ENCODE measurements around the gene ULK4.

Gene ULK4

DNA sequence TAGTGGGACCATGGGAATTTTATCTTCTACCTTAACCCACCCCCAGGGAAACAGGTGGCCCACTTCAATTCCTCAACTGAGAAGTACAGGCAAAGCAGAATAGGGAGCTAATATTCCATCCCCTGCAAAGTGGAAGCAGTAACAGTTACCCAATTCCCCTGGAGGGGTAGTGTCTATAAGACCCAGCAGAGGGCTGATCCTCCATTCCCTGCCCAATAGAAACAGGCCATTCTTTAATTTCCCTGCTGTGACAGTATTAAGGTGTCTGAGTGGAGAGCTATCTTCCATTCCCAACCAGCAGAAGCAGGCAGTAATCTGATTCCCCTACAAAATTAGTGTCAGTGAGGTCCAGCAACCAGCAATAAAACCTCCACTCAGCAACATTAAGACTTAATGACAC, 219.8 kb downstream of the ULK4 start:
- Histone ChIP-seq H3K79me2 (ENCODE audit: insufficient read depth, low read length) (no peaks in the 10 kb centered on the region), H3K9ac (ENCODE audit: low read length) (no peak overlapping the region), H3K9me2 (replicated peaks; ENCODE audit: insufficient read depth, low read length) (no peaks in the 10 kb centered on the region), H3K27ac (ENCODE audit: low read depth, low read length) (no peak overlapping the region), H2AFZ (ENCODE audit: low read depth, low read length, severe bottlenecking) (no peak overlapping the region), H4K20me1 (ENCODE audit: low read depth, low read length) (no peaks in the 10 kb centered on the region), H3K36me3 (ENCODE audit: low read length) (no peaks in the 10 kb centered on the region), H3K4me3 (ENCODE audit: insufficient read depth, low read length, poor library complexity, severe bottlenecking) (no peak overlapping the region), H3K9me3 (ENCODE audit: insufficient read depth, low read length) (0 out of 2 replicates have a peak, but pooled peaks cover 4% of the 10 kb centered on the region), H3K4me2 (ENCODE audit: low read depth, low read length, poor library complexity, severe bottlenecking) (no peak overlapping the region), H3F3A (ENCODE audit: insufficient read depth) (no peaks in the 10 kb centered on the region), H3K27me3 (ENCODE audit: low read length) (no peaks in the 10 kb centered on the region)
- TF ChIP-seq, protein P1, sequence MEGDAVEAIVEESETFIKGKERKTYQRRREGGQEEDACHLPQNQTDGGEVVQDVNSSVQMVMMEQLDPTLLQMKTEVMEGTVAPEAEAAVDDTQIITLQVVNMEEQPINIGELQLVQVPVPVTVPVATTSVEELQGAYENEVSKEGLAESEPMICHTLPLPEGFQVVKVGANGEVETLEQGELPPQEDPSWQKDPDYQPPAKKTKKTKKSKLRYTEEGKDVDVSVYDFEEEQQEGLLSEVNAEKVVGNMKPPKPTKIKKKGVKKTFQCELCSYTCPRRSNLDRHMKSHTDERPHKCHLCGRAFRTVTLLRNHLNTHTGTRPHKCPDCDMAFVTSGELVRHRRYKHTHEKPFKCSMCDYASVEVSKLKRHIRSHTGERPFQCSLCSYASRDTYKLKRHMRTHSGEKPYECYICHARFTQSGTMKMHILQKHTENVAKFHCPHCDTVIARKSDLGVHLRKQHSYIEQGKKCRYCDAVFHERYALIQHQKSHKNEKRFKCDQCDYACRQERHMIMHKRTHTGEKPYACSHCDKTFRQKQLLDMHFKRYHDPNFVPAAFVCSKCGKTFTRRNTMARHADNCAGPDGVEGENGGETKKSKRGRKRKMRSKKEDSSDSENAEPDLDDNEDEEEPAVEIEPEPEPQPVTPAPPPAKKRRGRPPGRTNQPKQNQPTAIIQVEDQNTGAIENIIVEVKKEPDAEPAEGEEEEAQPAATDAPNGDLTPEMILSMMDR (IDR thresholded peaks at IDR 0.05; ENCODE audit: insufficient read depth, low read length, poor library complexity, severe bottlenecking), result no peak
- TF ChIP-seq EZH2phosphoT487 (conservative IDR thresholded peaks at IDR 0.05; ENCODE audit: low read length), result no peak

DNA sequence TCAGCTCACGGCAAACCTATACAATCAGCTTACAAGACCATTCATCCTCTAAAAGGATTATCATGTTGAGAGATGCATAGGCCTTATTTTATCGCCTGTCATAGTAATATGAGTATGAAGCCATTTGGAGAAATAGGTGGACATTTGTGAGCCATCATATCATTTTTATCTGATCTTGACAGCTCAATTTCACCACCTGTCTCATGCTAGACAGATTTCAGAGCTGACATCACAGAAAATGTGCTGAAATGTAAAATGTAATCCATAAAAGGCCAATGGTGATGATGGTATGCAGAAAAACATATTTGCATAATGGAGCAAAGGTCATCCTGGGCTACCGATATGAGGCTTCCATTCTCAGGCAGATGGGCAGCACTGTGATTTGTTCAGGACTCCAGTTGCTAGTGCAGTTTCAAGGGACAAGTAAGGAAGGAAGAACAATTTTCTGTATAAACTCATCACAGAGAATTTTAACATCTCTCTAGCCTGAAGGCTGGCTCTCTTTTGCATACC, 221.5 kb downstream of the ULK4 start:
- no peaks in the 10 kb centered on the region for H3K79me2 ChIP-seq (ENCODE audit: insufficient read depth, low read length)
- no peak overlapping the region for H3K27ac ChIP-seq (ENCODE audit: low read depth, low read length)
- no peaks in the 10 kb centered on the region for H3K9me2 ChIP-seq (replicated peaks; ENCODE audit: insufficient read depth, low read length)
- H3K4me2 ChIP-seq (ENCODE audit: low read depth, low read length, poor library complexity, severe bottlenecking), result no peak overlapping the region
- no peaks in the 10 kb centered on the region for H3K27me3 ChIP-seq (ENCODE audit: low read length)
- TF ChIP-seq, protein P1 (IDR thresholded peaks at IDR 0.05; ENCODE audit: insufficient read depth, low read length, poor library complexity, severe bottlenecking), result no peak
- TF ChIP-seq EZH2phosphoT487 (conservative IDR thresholded peaks at IDR 0.05; ENCODE audit: low read length), result no peak
- H2AFZ ChIP-seq (ENCODE audit: low read depth, low read length, severe bottlenecking), result no peak overlapping the region
- no peak overlapping the region for H3K9ac ChIP-seq (ENCODE audit: low read length)
- no peaks in the 10 kb centered on the region for H4K20me1 ChIP-seq (ENCODE audit: low read depth, low read length)
- no peak overlapping the region for H3K4me3 ChIP-seq (ENCODE audit: insufficient read depth, low read length, poor library complexity, severe bottlenecking)
- H3F3A ChIP-seq (ENCODE audit: insufficient read depth), result no peaks in the 10 kb centered on the region
- 0 out of 2 replicates have a peak, but pooled peaks cover 4% of the 10 kb centered on the region for H3K9me3 ChIP-seq (ENCODE audit: insufficient read depth, low read length)
- no peaks in the 10 kb centered on the region for H3K36me3 ChIP-seq (ENCODE audit: low read length)

DNA sequence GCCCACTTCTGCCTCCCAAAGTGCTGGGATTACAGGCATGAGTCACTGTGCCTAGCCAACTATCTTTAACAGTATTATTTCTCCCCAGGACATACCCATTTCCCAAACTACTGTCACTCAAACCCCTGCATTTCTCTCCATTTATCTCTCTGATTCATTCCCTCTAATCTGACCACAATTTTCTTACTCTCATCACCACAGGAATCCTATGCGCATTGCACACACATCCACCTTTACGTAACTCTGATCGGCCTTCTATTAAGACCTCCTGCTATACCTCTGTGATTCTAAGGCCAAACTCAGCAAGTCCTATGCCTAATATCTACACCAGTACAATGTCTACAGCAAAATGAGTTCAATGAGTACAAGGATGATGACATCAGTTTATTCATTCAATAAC, 235.0 kb downstream of the ULK4 start:
- Histone ChIP-seq H3K9me3 (ENCODE audit: insufficient read depth, low read length) (no peaks in the 10 kb centered on the region), H3K27me3 (ENCODE audit: low read length) (no peaks in the 10 kb centered on the region), H3K4me3 (ENCODE audit: insufficient read depth, low read length, poor library complexity, severe bottlenecking) (no peak overlapping the region), H3K36me3 (ENCODE audit: low read length) (no peaks in the 10 kb centered on the region), H2AFZ (ENCODE audit: low read depth, low read length, severe bottlenecking) (no peak overlapping the region), H3K79me2 (ENCODE audit: insufficient read depth, low read length) (no peaks in the 10 kb centered on the region), H3K27ac (ENCODE audit: low read depth, low read length) (no peak overlapping the region), H3K9ac (ENCODE audit: low read length) (no peak overlapping the region), H3F3A (ENCODE audit: insufficient read depth) (no peaks in the 10 kb centered on the region), H4K20me1 (ENCODE audit: low read depth, low read length) (no peaks in the 10 kb centered on the region), H3K4me2 (ENCODE audit: low read depth, low read length, poor library complexity, severe bottlenecking) (no peak overlapping the region), H3K9me2 (replicated peaks; ENCODE audit: insufficient read depth, low read length) (no peaks in the 10 kb centered on the region)
- no peak for TF ChIP-seq EZH2phosphoT487 (conservative IDR thresholded peaks at IDR 0.05; ENCODE audit: low read length)
- TF ChIP-seq, protein P1 (IDR thresholded peaks at IDR 0.05; ENCODE audit: insufficient read depth, low read length, poor library complexity, severe bottlenecking), result no peak

Data from SU-DHL-6 (cell line).